HG02943 (cell line): Measurements from ENCODE around the gene RPS6KA2.

Experiments
- ATAC-seq: cut with Tn5 transposase; IDR thresholded peaks from one replicate; pipeline ENCODE4 v1.9.1; 2021; ENCODE audit warnings: mild to moderate bottlenecking, low read depth, moderate library complexity; ENCODE audit not compliant: unreplicated experiment

The RPS6KA2 gene

GRCh38 chr6:166560222-166560621, 66.8 kb downstream of the RPS6KA2 start:
- no peak for ATAC-seq

GRCh38 chr6:166559662-166560061, 67.4 kb downstream of the RPS6KA2 start:
- no peak for ATAC-seq

GRCh38 chr6:166559211-166559610, 67.8 kb downstream of the RPS6KA2 start:
- ATAC-seq, result no peak

- ATAC-seq, result no peak
Observed at GRCh38 chr6:166558156-166559005, 68.7 kb downstream of the RPS6KA2 start.

GRCh38 chr6:166556863-166557322, 70.2 kb downstream of the RPS6KA2 start:
- no peak for ATAC-seq

- ATAC-seq, result no peak
Observed at GRCh38 chr6:166556336-166556735, 70.7 kb downstream of the RPS6KA2 start.

- ATAC-seq, result no peak
Observed at GRCh38 chr6:166555086-166555485, 72.0 kb downstream of the RPS6KA2 start.

GRCh38 chr6:166554316-166554715, 72.7 kb downstream of the RPS6KA2 start:
- no peak for ATAC-seq

- no peak for ATAC-seq
Observed at GRCh38 chr6:166553563-166554271, 73.3 kb downstream of the RPS6KA2 start.

- no peak for ATAC-seq
Observed at GRCh38 chr6:166552600-166552999, 74.5 kb downstream of the RPS6KA2 start.

GRCh38 chr6:166551754-166552495, 75.1 kb downstream of the RPS6KA2 start:
- ATAC-seq, result no peak

GRCh38 chr6:166546653-166547052, 80.4 kb downstream of the RPS6KA2 start:
- no peak for ATAC-seq

- no peak for ATAC-seq
Observed at GRCh38 chr6:166545156-166546034, 81.7 kb downstream of the RPS6KA2 start.

- ATAC-seq, result no peak
Observed at GRCh38 chr6:166544296-166544605, 82.8 kb downstream of the RPS6KA2 start.

- ATAC-seq, result no peak
Observed at GRCh38 chr6:166543603-166544295, 83.3 kb downstream of the RPS6KA2 start.

- no peak for ATAC-seq
Observed at GRCh38 chr6:166542580-166542912, 84.5 kb downstream of the RPS6KA2 start.

- ATAC-seq, result no peak
Observed at GRCh38 chr6:166541876-166542579, 85.0 kb downstream of the RPS6KA2 start.

- peak; percentile 25 for ATAC-seq
Observed at GRCh38 chr6:166541366-166541765, 85.7 kb downstream of the RPS6KA2 start.
